ENCODE results near the gene TMEM250.

Gene TMEM250

GRCh38 chr9:136075134-136075841 is 43.4 kb downstream of the TMEM250 start:
- no peak for DNase-seq (ENCODE audit: extremely low spot score, insufficient read length, low read depth)
- FAIRE-seq = no peak

GRCh38 chr9:136074706-136075105 is 44.0 kb downstream of the TMEM250 start:
- DNase-seq (ENCODE audit: extremely low spot score, insufficient read length, low read depth) (no peak), FAIRE-seq (no peak)
